LNCAP (cell line): ENCODE results near the gene PSRC1.

Source experiments
- CTCF ChIP-seq: fragments of 450-650 bp; IDR thresholded peaks from 2 replicates; pipeline ENCODE4 v1.5.1; 2017; ENCODE audit warnings: mild to moderate bottlenecking

Gene PSRC1

GRCh38 chr1:109279615-109280278 is 3.2 kb downstream of the PSRC1 start:
- no peak for TF ChIP-seq CTCF

GRCh38 chr1:109277434-109278204 is 5.3 kb downstream of the PSRC1 start:
- peak; percentile 92 for TF ChIP-seq CTCF

- TF ChIP-seq CTCF = no peak
Measured at GRCh38 chr1:109275706-109276345, 7.1 kb downstream of the PSRC1 start.

GRCh38 chr1:109274533-109275476 is 8.1 kb downstream of the PSRC1 start:
- no peak for TF ChIP-seq CTCF

GRCh38 chr1:109273570-109274288 is 9.2 kb downstream of the PSRC1 start:
- TF ChIP-seq CTCF = no peak

GRCh38 chr1:109272831-109273547 is 10.0 kb downstream of the PSRC1 start:
- no peak for TF ChIP-seq CTCF
